Neural cell (in vitro differentiated cells): Measurements from ENCODE around the gene ELP4.

Experiments used
- CTCF ChIP-seq: fragments of 450-650 bp; IDR thresholded peaks from 2 replicates; pipeline ENCODE4 v1.5.1; 2014; ENCODE audit warnings: antibody characterized with exemption, mild to moderate bottlenecking, moderate library complexity; ENCODE audit not compliant: poor library complexity, severe bottlenecking
- EP300 ChIP-seq: fragments of 450-650 bp; conservative IDR thresholded peaks from 2 replicates; pipeline ENCODE4 v1.6.1; 2014; ENCODE audit warnings: antibody characterized with exemption, mild to moderate bottlenecking, moderate library complexity; ENCODE audit not compliant: poor library complexity, severe bottlenecking
- EZH2 ChIP-seq: fragments of 200-600, 300-800 bp; shearing (Covaris generic), sonication (generic); IDR thresholded peaks from 2 replicates; pipeline ENCODE4 v1.6.1; 2014; ENCODE audit warnings: antibody characterized with exemption, low read length, borderline replicate concordance, mild to moderate bottlenecking; ENCODE audit not compliant: insufficient read depth, poor library complexity, severe bottlenecking
- MXI1 ChIP-seq: fragments of 450-650 bp; conservative IDR thresholded peaks from 2 replicates; pipeline ENCODE4 v1.6.1; 2014; ENCODE audit warnings: antibody characterized with exemption, mild to moderate bottlenecking; ENCODE audit not compliant: poor library complexity, severe bottlenecking
- POLR2AphosphoS5 ChIP-seq: IDR thresholded peaks from 2 replicates; pipeline ENCODE4 v1.6.1; 2012
- RAD21 ChIP-seq: fragments of 450-650 bp; conservative IDR thresholded peaks from 2 replicates; pipeline ENCODE4 v1.6.1; 2014; ENCODE audit warnings: antibody characterized with exemption, mild to moderate bottlenecking, moderate library complexity
- REST ChIP-seq: IDR thresholded peaks from 2 replicates; pipeline ENCODE4 v1.6.1; 2012; ENCODE audit warnings: borderline replicate concordance
- SMC3 ChIP-seq: fragments of 450-650 bp; conservative IDR thresholded peaks from 2 replicates; pipeline ENCODE4 v1.6.1; 2014; ENCODE audit warnings: antibody characterized with exemption, mild to moderate bottlenecking, moderate library complexity; ENCODE audit not compliant: poor library complexity
- TAF1 ChIP-seq: IDR thresholded peaks from 2 replicates; pipeline ENCODE4 v1.6.1; 2012; ENCODE audit warnings: low read depth

- TF ChIP-seq POLR2AphosphoS5: no peak
- no peak for TF ChIP-seq EP300
- no peak for TF ChIP-seq CTCF
- TF ChIP-seq SMC3: no peak
- TF ChIP-seq REST: no peak
- no peak for TF ChIP-seq EZH2
- TF ChIP-seq TAF1: no peak
- TF ChIP-seq RAD21: no peak
- no peak for TF ChIP-seq MXI1
Observed at GRCh38 chr11:31692466-31692865, 182.9 kb downstream of the ELP4 start.
